ENCODE measurements around the gene SORCS2. TPM values are rescaled to one million over a fixed set of nuclear protein-coding genes. Genes with fewer than 3 reads are reported as not detected.

SORCS2 gene
- total and polyA plus RNA-seq, 2 of the 13 experiments (the other 11 are each of a cell fraction or from before 2014, with no cell fraction given), result 0.82 to 1.0 TPM

- BruUV-seq (replicated peaks), result no TSS peak
- Histone ChIP-seq H3K4me2 (ENCODE audit: low read depth, low read length) (no peak overlapping the region), H3K4me1 (ENCODE audit: insufficient read depth, low read length) (no peaks in the 10 kb centered on the region), H3K4me3 (replicated peaks in 1 of 3; ENCODE audit: insufficient read depth in 1 of 3, low read depth in 2 of 3, low read length in 3 of 3) (no peak overlapping the region), H2AFZ (ENCODE audit: low read length) (no peak overlapping the region), H3K79me2 (ENCODE audit: insufficient read depth, low read length) (no peaks in the 10 kb centered on the region), H3K9ac (ENCODE audit: insufficient read depth, low read depth, low read length) (no peak overlapping the region), H4K20me1 (ENCODE audit: insufficient read depth, low read length) (0 out of 2 replicates have a peak, but pooled peaks cover 2% of the 10 kb centered on the region), H3K27me3 (ENCODE audit: control insufficient read depth in 1 of 2, insufficient read depth in 2 of 2, low read length in 2 of 2) (no peaks in the 10 kb centered on the region), H3K27ac (ENCODE audit: extremely low read length, insufficient read depth, low read length) (no peak overlapping the region), H3K9me3 (ENCODE audit: low read length) (no peaks in the 10 kb centered on the region), H3K36me3 (replicated peaks in 1 of 2; ENCODE audit: control insufficient read depth in 1 of 2, insufficient read depth in 2 of 2, low read length in 2 of 2) (no peaks in the 10 kb centered on the region)
- DNase-seq (ENCODE audit: low spot score), result no peak
- TF ChIP-seq SOX6 (IDR thresholded peaks at IDR 0.05) (peak; percentile 41; the same call in 1 of the 2 replicates), SOX6 (CRISPR knock-in tag; IDR thresholded peaks at IDR 0.05) (no peak), IKZF1 (IDR thresholded peaks at IDR 0.05) (peak; percentile 76; the same call in 1 of the 2 replicates), ZNF207 (IDR thresholded peaks at IDR 0.05; ENCODE audit: borderline replicate concordance) (no peak), JUNB (CRISPR knock-in tag; IDR thresholded peaks at IDR 0.05; ENCODE audit: borderline replicate concordance) (no peak)
- ChIA-PET CTCF (ENCODE audit: low intra/inter-chr PET ratio, low total read pairs) (no interaction called here), POLR2A (no interaction called here)
- 72% methylated on average over 6 of the region's 6 CpGs for WGBS (ENCODE audit: low lambda C conversion rate)
- intact Hi-C loops (cut with micrococcal nuclease; ENCODE audit: unreplicated experiment), result no loop called here
- FAIRE-seq, result no peak
- in situ Hi-C loops (cut with HindIII; ENCODE audit: extremely low pct_ligation_motif_present, low pct_unique_long_range_greater_than_20kb), result no loop called here
- ATAC-seq, result no peak
Measured at GRCh38 chr4:7689773-7690693, 497.7 kb downstream of the SORCS2 start.

- BruUV-seq (replicated peaks), result no TSS peak
- H3K4me1 ChIP-seq (ENCODE audit: insufficient read depth, low read length), result no peaks in the 10 kb centered on the region
- H3K27ac ChIP-seq (ENCODE audit: extremely low read length, insufficient read depth, low read length), result no peak overlapping the region
- WGBS (ENCODE audit: low lambda C conversion rate), result 83% methylated on average over 6 of the region's 6 CpGs
- H3K36me3 ChIP-seq (replicated peaks in 1 of 2; ENCODE audit: control insufficient read depth in 1 of 2, insufficient read depth in 2 of 2, low read length in 2 of 2), result no peaks in the 10 kb centered on the region
- POLR2A ChIA-PET, result no interaction called here
- no peaks in the 10 kb centered on the region for H3K9me3 ChIP-seq (ENCODE audit: low read length)
- no peak overlapping the region for H3K4me2 ChIP-seq (ENCODE audit: low read depth, low read length)
- no peak for DNase-seq (ENCODE audit: low spot score)
- ATAC-seq, result no peak
- FAIRE-seq, result no peak
- no peak overlapping the region for H3K4me3 ChIP-seq (replicated peaks in 1 of 3; ENCODE audit: insufficient read depth in 1 of 3, low read depth in 2 of 3, low read length in 3 of 3)
- H3K79me2 ChIP-seq (ENCODE audit: insufficient read depth, low read length), result no peaks in the 10 kb centered on the region
- intact Hi-C loops (cut with micrococcal nuclease; ENCODE audit: unreplicated experiment) (no loop called here), in situ Hi-C loops (cut with HindIII; ENCODE audit: extremely low pct_ligation_motif_present, low pct_unique_long_range_greater_than_20kb) (no loop called here)
- 0 out of 2 replicates have a peak, but pooled peaks cover 2% of the 10 kb centered on the region for H4K20me1 ChIP-seq (ENCODE audit: insufficient read depth, low read length)
- CTCF ChIA-PET (ENCODE audit: low intra/inter-chr PET ratio, low total read pairs), result no interaction called here
- H3K27me3 ChIP-seq (ENCODE audit: control insufficient read depth in 1 of 2, insufficient read depth in 2 of 2, low read length in 2 of 2), result no peaks in the 10 kb centered on the region
- no peak overlapping the region for H3K9ac ChIP-seq (ENCODE audit: insufficient read depth, low read depth, low read length)
- H2AFZ ChIP-seq (ENCODE audit: low read length), result no peak overlapping the region
- TF ChIP-seq CBFB (CRISPR knock-in tag; IDR thresholded peaks at IDR 0.05) (no peak), ZSCAN5A (CRISPR knock-in tag; IDR thresholded peaks at IDR 0.05; ENCODE audit: borderline replicate concordance) (no peak), SMAD9 (CRISPR knock-in tag; IDR thresholded peaks at IDR 0.05) (no peak), THAP9 (CRISPR knock-in tag; IDR thresholded peaks at IDR 0.05; ENCODE audit: borderline replicate concordance) (no peak), PITX1 (CRISPR knock-in tag; IDR thresholded peaks at IDR 0.05) (no peak), YEATS4 (CRISPR knock-in tag; IDR thresholded peaks at IDR 0.05; ENCODE audit: borderline replicate concordance) (no peak), NFE2L1 (CRISPR knock-in tag; IDR thresholded peaks at IDR 0.05; ENCODE audit: borderline replicate concordance) (no peak)
Measured at GRCh38 chr4:7691061-7691460, 498.7 kb downstream of the SORCS2 start.
